Neural progenitor cell (in vitro differentiated cells): ENCODE results near the gene BUD23. TPM values are rescaled to one million over a fixed set of nuclear protein-coding genes. Genes with fewer than 3 reads are reported as not detected.

ENCODE experiments used
- DNase-seq: peaks from one replicate; pipeline ENCODE4 v3.0.0-alpha.2; 2016; ENCODE audit warnings: low spot score
- H2AFZ ChIP-seq: fragments of 200-600 bp; sonication (generic); replicated peaks from 2 replicates; pipeline ENCODE4 v1.6.1; 2016; ENCODE audit warnings: antibody characterized with exemption
- H3F3A ChIP-seq: fragments of 200-600 bp; sonication (generic); 2 replicates; pipeline ENCODE4 v1.6.1; 2016; ENCODE audit warnings: antibody characterized with exemption, low read depth
- H3K27ac ChIP-seq: fragments of 200-600 bp; sonication (generic); 2 replicates; pipeline ENCODE4 v1.5.1; 2016; ENCODE audit warnings: mild to moderate bottlenecking
- H3K27me3 ChIP-seq: fragments of 200-600 bp; sonication (generic); 2 replicates; pipeline ENCODE4 v1.6.1; 2016; ENCODE audit warnings: mild to moderate bottlenecking, moderate library complexity
- H3K36me3 ChIP-seq: fragments of 200-600 bp; sonication (generic); 2 replicates; pipeline ENCODE4 v1.5.1; 2016
- H3K4me1 ChIP-seq: fragments of 200-600 bp; sonication (generic); 2 replicates; pipeline ENCODE4 v1.6.1; 2016; ENCODE audit warnings: mixed run types
- H3K4me2 ChIP-seq: fragments of 200-600 bp; sonication (generic); 2 replicates; pipeline ENCODE4 v1.6.1; 2016
- H3K4me3 ChIP-seq: fragments of 200-600 bp; sonication (generic); 2 replicates; pipeline ENCODE4 v1.5.1; 2016
- H3K79me2 ChIP-seq: fragments of 200-600 bp; sonication (generic); 2 replicates; pipeline ENCODE4 v1.6.1; 2016; ENCODE audit warnings: low read depth
- H3K9ac ChIP-seq: fragments of 200-600 bp; sonication (generic); 2 replicates; pipeline ENCODE4 v1.6.1; 2016
- H3K9me3 ChIP-seq: fragments of 200-600 bp; sonication (generic); 2 replicates; pipeline ENCODE4 v1.5.1; 2016; ENCODE audit warnings: low read depth
- H4K20me1 ChIP-seq: fragments of 200-600 bp; sonication (generic); 2 replicates; pipeline ENCODE4 v1.6.1; 2016; ENCODE audit warnings: low read depth
- H3K27ac Mint-ChIP-seq: 3 replicates; pipeline ENCODE4 v1.8.0; 2021; ENCODE audit warnings: mixed read lengths
- H3K27me3 Mint-ChIP-seq: 2 replicates; pipeline ENCODE4 v1.8.0; 2022; ENCODE audit warnings: low read depth, mild to moderate bottlenecking, inconsistent platforms, moderate library complexity, mixed read lengths; ENCODE audit not compliant: insufficient read depth
- H3K36me3 Mint-ChIP-seq: 3 replicates; pipeline ENCODE4 v1.8.0; 2021; ENCODE audit warnings: mixed read lengths
- H3K4me1 Mint-ChIP-seq: 3 replicates; pipeline ENCODE4 v1.8.0; 2021; ENCODE audit warnings: mixed read lengths
- H3K4me3 Mint-ChIP-seq: 3 replicates; pipeline ENCODE4 v1.8.0; 2021; ENCODE audit warnings: mild to moderate bottlenecking, moderate library complexity, mixed read lengths
- H3K9me3 Mint-ChIP-seq: 3 replicates; pipeline ENCODE4 v1.8.0; 2020; ENCODE audit warnings: mixed read lengths
- EZH2 ChIP-seq: fragments of 200-600 bp; sonication (generic); IDR thresholded peaks from 2 replicates; pipeline ENCODE4 v1.6.1; 2017; ENCODE audit warnings: antibody characterized with exemption, mild to moderate bottlenecking, moderate library complexity
- EZH2phosphoT487 ChIP-seq: fragments of 200-600 bp; sonication (generic); IDR thresholded peaks from 2 replicates; pipeline ENCODE4 v1.6.1; 2017; ENCODE audit warnings: antibody characterized with exemption
- total RNA-seq: library from RNA; depleted of rRNA; stranded (reverse); fragments of >200 nt; gene quantifications from 2 replicates; pipeline ENCODE4 v1.2.3, GENCODE V29; 2015; ENCODE audit warnings: low replicate concordance
- TF ChIP-seq, protein P1 (sequence below): fragments of 200-600 bp; sonication (generic); IDR thresholded peaks from 2 replicates; pipeline ENCODE4 v1.5.1; 2017; ENCODE audit warnings: antibody characterized with exemption, mild to moderate bottlenecking

Gene BUD23
- total RNA-seq, 1 donor from 2014 or later, result 22.8 TPM

DNA sequence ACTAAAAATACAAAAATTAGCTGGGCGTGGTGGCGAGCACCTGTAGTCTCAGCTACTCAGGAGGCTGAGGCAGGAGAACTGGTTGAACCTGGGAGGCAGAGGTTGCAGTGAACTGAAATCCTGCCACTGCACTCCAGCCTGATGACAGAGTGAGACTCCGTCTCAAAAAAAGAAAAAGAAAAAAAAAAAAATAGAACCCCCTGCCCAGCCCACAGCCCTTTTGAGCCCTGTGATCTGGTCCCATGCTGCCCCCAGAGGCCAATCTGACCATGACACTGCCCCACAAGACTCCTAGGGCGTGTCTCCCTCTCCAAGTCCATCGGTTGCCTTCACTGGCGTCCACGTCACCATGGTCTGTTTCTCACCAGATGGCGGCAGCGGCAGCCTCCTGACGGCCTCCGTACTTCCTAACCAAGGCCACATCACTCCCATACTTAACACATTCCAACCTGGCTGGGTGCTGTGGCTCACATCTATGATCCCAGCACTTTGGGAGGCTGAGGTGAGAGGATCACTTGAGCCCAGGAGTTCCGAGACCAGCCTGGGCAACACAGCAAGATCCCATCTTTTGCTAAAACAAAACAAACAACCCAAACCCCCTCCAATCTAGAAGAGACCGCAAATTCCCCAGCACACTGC is 18.1 kb downstream of the BUD23 start:
- Mint-ChIP-seq H3K27ac (no peak overlapping the region), H3K4me1 (peaks cover 16% of the 10 kb centered on the region), H3K9me3 (no peaks in the 10 kb centered on the region), H3K27me3 (peaks cover 11% of the 10 kb centered on the region), H3K4me3 (no peak overlapping the region), H3K36me3 (peaks cover 10% of the 10 kb centered on the region)
- Histone ChIP-seq H3K27me3 (no peaks in the 10 kb centered on the region), H3K27ac (no peak overlapping the region), H3K9ac (no peak overlapping the region), H3K9me3 (no peaks in the 10 kb centered on the region), H3K79me2 (no peaks in the 10 kb centered on the region), H3K4me3 (no peak overlapping the region), H2AFZ (no peak overlapping the region), H3K4me1 (peaks cover 9% of the 10 kb centered on the region), H3K36me3 (no peaks in the 10 kb centered on the region), H4K20me1 (peaks cover 21% of the 10 kb centered on the region), H3F3A (peaks cover 16% of the 10 kb centered on the region), H3K4me2 (no peak overlapping the region)
- DNase-seq, result peak; percentile 75
- TF ChIP-seq, protein P1, sequence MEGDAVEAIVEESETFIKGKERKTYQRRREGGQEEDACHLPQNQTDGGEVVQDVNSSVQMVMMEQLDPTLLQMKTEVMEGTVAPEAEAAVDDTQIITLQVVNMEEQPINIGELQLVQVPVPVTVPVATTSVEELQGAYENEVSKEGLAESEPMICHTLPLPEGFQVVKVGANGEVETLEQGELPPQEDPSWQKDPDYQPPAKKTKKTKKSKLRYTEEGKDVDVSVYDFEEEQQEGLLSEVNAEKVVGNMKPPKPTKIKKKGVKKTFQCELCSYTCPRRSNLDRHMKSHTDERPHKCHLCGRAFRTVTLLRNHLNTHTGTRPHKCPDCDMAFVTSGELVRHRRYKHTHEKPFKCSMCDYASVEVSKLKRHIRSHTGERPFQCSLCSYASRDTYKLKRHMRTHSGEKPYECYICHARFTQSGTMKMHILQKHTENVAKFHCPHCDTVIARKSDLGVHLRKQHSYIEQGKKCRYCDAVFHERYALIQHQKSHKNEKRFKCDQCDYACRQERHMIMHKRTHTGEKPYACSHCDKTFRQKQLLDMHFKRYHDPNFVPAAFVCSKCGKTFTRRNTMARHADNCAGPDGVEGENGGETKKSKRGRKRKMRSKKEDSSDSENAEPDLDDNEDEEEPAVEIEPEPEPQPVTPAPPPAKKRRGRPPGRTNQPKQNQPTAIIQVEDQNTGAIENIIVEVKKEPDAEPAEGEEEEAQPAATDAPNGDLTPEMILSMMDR, result peak; percentile 61
- TF ChIP-seq EZH2phosphoT487 (no peak), EZH2 (no peak)

DNA sequence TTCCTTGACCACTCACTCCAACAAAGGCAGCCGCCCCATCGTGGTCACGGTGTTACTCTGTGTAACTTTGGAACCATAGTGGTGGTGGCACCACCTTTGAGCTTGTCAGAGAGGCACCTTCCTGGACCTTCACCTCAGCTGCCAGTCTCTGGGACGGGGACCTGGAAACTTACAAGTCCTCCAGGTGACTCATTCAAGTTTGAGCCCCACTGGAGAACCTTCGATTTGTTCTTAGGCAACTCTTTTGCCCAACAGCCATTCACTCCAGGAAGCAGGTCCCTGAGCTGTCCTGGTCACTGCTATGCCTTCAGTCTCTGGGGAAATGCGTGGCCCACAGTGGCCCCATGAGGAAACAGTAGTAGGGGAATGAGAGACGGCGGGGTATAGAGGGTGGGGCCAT is 18.8 kb downstream of the BUD23 start:
- no peaks in the 10 kb centered on the region for H3K36me3 ChIP-seq
- H3F3A ChIP-seq, result peaks cover 16% of the 10 kb centered on the region
- H3K4me2 ChIP-seq, result no peak overlapping the region
- peaks cover 19% of the 10 kb centered on the region for H3K4me1 Mint-ChIP-seq
- H2AFZ ChIP-seq, result no peak overlapping the region
- peak overlapping the region; percentile 69 for H3K27ac Mint-ChIP-seq
- H3K27ac ChIP-seq, result no peak overlapping the region
- H3K4me3 Mint-ChIP-seq, result peak overlapping the region; percentile 27
- no peaks in the 10 kb centered on the region for H3K79me2 ChIP-seq
- no peaks in the 10 kb centered on the region for H3K9me3 ChIP-seq
- no peak for DNase-seq
- no peaks in the 10 kb centered on the region for H3K27me3 ChIP-seq
- H3K27me3 Mint-ChIP-seq, result peaks cover 7% of the 10 kb centered on the region
- H3K9me3 Mint-ChIP-seq, result no peaks in the 10 kb centered on the region
- TF ChIP-seq, protein P1, result no peak
- no peak for TF ChIP-seq EZH2phosphoT487
- TF ChIP-seq EZH2, result no peak
- peaks cover 9% of the 10 kb centered on the region for H3K4me1 ChIP-seq
- H3K36me3 Mint-ChIP-seq, result peaks cover 10% of the 10 kb centered on the region
- no peak overlapping the region for H3K9ac ChIP-seq
- H3K4me3 ChIP-seq, result no peak overlapping the region
- peaks cover 24% of the 10 kb centered on the region for H4K20me1 ChIP-seq

DNA sequence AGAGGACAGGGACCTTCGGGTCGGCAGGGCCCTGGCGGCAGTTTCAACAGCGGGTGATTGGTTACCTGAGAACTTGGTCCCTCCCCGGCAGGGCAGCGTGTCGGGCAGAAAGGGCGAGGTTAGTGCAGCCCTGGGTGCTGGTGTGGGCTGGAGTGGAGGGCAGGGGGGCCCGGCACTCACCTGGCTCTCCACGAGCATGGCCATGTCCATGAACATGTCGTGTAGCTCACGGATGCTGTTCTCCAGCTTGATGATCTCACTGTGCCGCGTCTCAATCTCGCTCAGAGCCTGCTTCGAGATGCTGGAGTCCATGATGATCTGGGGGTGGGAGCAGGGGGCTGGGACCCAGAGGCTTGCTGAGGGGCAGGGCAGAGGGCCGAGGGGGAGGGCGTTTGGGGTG is 19.3 kb downstream of the BUD23 start:
- H3K9me3 ChIP-seq, result no peaks in the 10 kb centered on the region
- Mint-ChIP-seq H3K27me3 (peaks cover 7% of the 10 kb centered on the region), H3K9me3 (no peaks in the 10 kb centered on the region), H3K27ac (no peak overlapping the region), H3K36me3 (peaks cover 10% of the 10 kb centered on the region), H3K4me1 (peaks cover 19% of the 10 kb centered on the region), H3K4me3 (no peak overlapping the region)
- H3K9ac ChIP-seq, result no peak overlapping the region
- H3K4me2 ChIP-seq, result no peak overlapping the region
- H3K4me1 ChIP-seq, result peaks cover 9% of the 10 kb centered on the region
- H3K27me3 ChIP-seq, result no peaks in the 10 kb centered on the region
- peaks cover 24% of the 10 kb centered on the region for H4K20me1 ChIP-seq
- H3K27ac ChIP-seq, result no peak overlapping the region
- no peaks in the 10 kb centered on the region for H3K36me3 ChIP-seq
- H3K79me2 ChIP-seq, result no peaks in the 10 kb centered on the region
- DNase-seq, result no peak
- H3F3A ChIP-seq, result peaks cover 16% of the 10 kb centered on the region
- no peak overlapping the region for H2AFZ ChIP-seq
- H3K4me3 ChIP-seq, result no peak overlapping the region
- TF ChIP-seq EZH2phosphoT487 (no peak), EZH2 (no peak)
- TF ChIP-seq, protein P1, result no peak
